HUES64 (cell line): ENCODE measurements around the gene CMTM7. TPM values are rescaled to one million over a fixed set of nuclear protein-coding genes. Genes with fewer than 3 reads are reported as not detected.

ENCODE experiments used
- H3K27ac ChIP-seq: 2 replicates; pipeline ENCODE4 v1.7.0; 2013; ENCODE audit warnings: low read depth, low read length, inconsistent platforms
- H3K27me3 ChIP-seq: 2 replicates; pipeline ENCODE4 v1.6.1; 2013; ENCODE audit warnings: mild to moderate bottlenecking, low read length; ENCODE audit not compliant: insufficient read depth
- H3K36me3 ChIP-seq: 2 replicates; pipeline ENCODE4 v1.6.1; 2013; ENCODE audit warnings: mild to moderate bottlenecking, low read length; ENCODE audit not compliant: insufficient read depth
- H3K4me1 ChIP-seq: 2 replicates; pipeline ENCODE4 v1.6.1; 2013; ENCODE audit warnings: mild to moderate bottlenecking, low read length, moderate library complexity; ENCODE audit not compliant: insufficient read depth
- H3K4me3 ChIP-seq: 2 replicates; pipeline ENCODE4 v1.5.1; 2013; ENCODE audit warnings: mild to moderate bottlenecking, low read length, moderate library complexity
- H3K9ac ChIP-seq: 2 replicates; pipeline ENCODE4 v1.6.1; 2013; ENCODE audit warnings: mild to moderate bottlenecking, low read depth, low read length
- H3K9me3 ChIP-seq: 2 replicates; pipeline ENCODE4 v1.6.1; 2013; ENCODE audit warnings: low read depth, low read length; ENCODE audit not compliant: insufficient read depth
- WGBS: fragments of 150-250, 120-280 bp; methylation state at CpG from one replicate; pipeline ENCODE4 v1.1.7; 2013; ENCODE audit warnings: missing lambda C conversion rate; 5-methylcytosine and 5-hydroxymethylcytosine counted together
- polyA plus RNA-seq, 2 experiments: library from polyadenylated mRNA; stranded (reverse); fragments of 50-300 nt; gene quantifications; one replicate each; pipeline ENCODE4 v1.2.3, GENCODE V29; 2013

The CMTM7 gene, protein sequence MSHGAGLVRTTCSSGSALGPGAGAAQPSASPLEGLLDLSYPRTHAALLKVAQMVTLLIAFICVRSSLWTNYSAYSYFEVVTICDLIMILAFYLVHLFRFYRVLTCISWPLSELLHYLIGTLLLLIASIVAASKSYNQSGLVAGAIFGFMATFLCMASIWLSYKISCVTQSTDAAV
- 28.0 TPM for polyA plus RNA-seq (2013, experiment 1 of 2)
- polyA plus RNA-seq (2013, experiment 2 of 2): 38.2 TPM

DNA sequence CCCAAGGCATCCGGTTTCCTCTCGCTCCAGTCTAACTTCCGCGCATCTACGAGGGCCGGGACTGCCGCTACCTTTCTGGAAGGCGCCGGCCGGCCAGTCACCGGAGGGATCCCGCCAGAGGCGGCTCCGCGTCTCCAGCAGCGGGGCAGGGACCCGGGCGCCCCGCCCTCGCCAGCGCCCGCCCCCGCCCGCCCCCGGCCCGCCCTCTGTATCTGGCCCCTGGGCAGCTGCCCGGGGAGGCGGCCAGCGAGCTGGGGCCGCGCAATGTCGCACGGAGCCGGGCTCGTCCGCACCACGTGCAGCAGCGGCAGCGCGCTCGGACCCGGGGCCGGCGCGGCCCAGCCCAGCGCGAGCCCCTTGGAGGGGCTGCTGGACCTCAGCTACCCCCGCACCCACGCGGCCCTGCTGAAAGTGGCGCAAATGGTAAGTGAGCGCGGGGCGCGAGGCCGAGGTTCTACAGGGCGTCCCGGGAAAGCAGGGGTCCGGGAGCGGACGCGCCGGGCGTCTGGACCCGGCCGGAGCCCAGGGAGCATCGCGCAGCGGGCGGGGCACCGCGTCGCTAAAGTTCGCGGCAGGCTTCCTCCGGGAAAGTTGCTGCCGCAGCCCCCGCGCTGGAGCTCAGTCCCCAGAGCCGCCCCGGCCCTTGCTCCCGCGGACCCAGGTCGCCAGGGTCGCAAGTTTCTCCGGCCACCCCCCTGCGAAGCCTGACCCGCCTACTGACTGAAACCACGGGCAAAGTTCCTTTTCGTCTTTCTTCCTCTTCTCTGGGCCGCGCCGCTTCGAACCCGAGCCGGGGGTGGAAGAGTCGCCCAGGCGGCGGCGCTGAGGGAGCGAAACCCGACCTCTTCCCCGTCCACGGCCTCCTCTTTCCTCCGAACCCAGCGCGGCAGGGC is at the start of gene CMTM7:
CMTM7 (plus strand) TSS at position 211 of the 893 bp plus-strand sequence; CDS start at position 265, 54 bp downstream.
- H3K4me3 ChIP-seq: peak within 1 kb of the TSS; percentile 90
- WGBS: under 1% methylated on average over 107 of the region's 107 CpGs

DNA sequence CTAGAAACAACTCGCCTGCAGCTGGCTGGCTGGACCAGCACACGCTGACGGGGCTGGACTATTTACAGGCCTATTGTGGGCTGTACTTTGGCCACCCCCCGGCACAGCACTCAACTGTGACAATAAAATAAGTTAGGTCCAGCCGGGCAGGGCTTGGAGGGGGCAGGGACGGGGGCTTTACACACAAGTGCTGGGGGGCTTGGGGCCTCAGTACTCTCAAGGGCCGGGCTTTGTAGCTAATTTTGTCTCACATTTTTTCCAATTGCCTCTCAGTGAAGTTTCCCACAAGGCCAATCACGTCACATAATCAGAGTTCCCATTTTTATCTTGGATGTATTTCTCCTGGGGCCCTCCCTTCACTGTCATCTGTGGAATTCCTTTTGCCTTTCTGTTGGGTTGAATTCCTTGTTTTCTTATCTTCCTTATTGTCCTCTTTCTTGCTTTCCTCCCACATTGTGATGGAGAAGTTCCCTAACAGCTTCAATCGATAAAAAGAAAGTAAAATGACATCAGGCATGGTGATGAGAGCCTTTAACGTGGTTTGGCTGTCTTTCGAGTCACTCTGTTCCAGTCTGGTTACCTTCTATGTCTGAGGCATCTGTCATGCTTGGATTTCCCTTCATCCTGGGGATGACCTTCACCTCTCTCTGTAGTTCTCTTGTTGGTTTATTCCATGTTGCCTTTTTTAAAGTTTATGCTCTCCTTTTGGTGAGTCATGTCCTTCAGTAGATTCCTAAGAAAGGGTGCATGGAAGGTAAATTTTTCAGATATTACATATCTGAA is 44.1 kb upstream of the CMTM7 start:
- Histone ChIP-seq H3K9ac (no peak overlapping the region), H3K4me1 (peaks cover 21% of the 10 kb centered on the region), H3K27ac (peak overlapping the region; percentile 47; the same call in 1 of the 2 replicates), H3K4me3 (no peak overlapping the region), H3K36me3 (no peaks in the 10 kb centered on the region), H3K27me3 (no peaks in the 10 kb centered on the region), H3K9me3 (no peaks in the 10 kb centered on the region)
- 70% methylated on average over 11 of the region's 11 CpGs for WGBS

More for the DNA sequence above, at the start of gene CMTM7:
- Histone ChIP-seq H3K27ac (no peak within 1 kb of the TSS; the same call in 1 of the 2 replicates), H3K36me3 (no peaks in the 10 kb centered on the region), H3K9ac (peak within 1 kb of the TSS; percentile 90), H3K27me3 (peaks cover 21% of the 10 kb centered on the region), H3K4me1 (0 out of 2 replicates have a peak, but pooled peaks cover 4% of the 10 kb centered on the region), H3K9me3 (no peaks in the 10 kb centered on the region)

DNA sequence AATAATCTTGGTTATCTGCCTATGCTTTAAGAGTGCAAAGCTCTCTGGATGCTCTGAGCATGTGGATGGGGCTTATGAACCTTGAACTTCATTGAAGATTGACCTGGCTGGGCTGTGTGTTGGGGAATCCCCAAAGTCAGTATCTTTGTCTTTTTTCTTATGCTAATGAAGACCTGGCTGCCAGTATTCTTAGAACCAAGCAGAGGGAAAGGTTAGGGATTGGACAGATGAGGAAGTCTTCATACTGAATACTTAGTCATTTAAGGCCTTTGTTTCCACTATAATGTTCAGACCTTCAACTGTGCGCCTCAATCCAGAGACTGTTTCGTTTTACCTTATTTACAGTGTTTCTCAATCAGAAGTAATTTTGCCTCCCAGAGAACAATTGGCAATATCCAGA is 42.5 kb upstream of the CMTM7 start:
- Histone ChIP-seq H3K27ac (0 out of 2 replicates have a peak overlapping the region, but pooled peaks have one; percentile 45), H3K4me1 (peaks cover 21% of the 10 kb centered on the region), H3K36me3 (no peaks in the 10 kb centered on the region), H3K4me3 (no peak overlapping the region), H3K9me3 (no peaks in the 10 kb centered on the region), H3K27me3 (no peaks in the 10 kb centered on the region), H3K9ac (no peak overlapping the region)
- WGBS: 54% methylated on average over 2 of the region's 2 CpGs

DNA sequence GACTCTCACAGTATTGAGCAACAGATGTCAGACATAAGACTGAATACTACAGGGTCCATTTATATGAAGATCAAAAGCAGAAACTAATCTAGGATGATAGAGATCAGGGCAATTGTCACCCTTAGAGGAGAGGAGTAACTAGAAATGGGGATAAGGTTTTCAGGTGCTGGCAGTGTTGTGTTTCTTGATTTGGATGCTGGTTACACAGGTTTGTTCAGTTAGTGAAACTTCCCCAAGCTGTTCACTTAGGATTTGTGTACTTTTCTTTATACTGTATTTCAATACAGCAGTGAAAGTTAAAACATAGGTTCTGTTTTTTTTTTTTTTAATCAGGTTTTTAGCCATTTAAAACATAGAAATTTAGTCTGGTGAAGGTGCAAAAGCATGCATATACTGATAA is 39.1 kb upstream of the CMTM7 start:
- no peak overlapping the region for H3K4me3 ChIP-seq
- no peak overlapping the region for H3K27ac ChIP-seq
- H3K9ac ChIP-seq: no peak overlapping the region
- H3K27me3 ChIP-seq: no peaks in the 10 kb centered on the region
- no peaks in the 10 kb centered on the region for H3K36me3 ChIP-seq
- H3K9me3 ChIP-seq: no peaks in the 10 kb centered on the region
- peaks cover 22% of the 10 kb centered on the region for H3K4me1 ChIP-seq

DNA sequence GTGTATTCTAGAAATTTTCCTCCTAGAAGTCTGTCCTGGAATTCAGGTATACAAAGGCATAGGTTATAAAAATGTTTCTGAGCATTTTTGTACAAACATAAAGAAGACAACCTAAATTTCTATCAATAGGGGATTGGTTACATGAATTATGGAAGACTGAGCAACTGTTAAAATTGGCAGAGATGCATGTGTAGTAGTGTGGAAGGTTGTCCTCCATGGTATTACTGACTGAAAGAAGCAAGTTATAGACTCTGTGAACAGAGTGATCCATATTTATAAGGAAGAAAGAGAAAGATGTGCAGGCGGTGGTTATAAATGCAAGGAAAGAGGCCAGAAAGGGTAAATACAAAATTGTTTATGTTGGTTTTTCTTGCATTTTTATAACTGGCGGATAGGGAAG is 38.3 kb upstream of the CMTM7 start:
- 98% methylated on average over 2 of the region's 2 CpGs for WGBS
- Histone ChIP-seq H3K4me1 (peaks cover 14% of the 10 kb centered on the region), H3K27ac (no peak overlapping the region), H3K9ac (no peak overlapping the region), H3K36me3 (no peaks in the 10 kb centered on the region), H3K9me3 (no peaks in the 10 kb centered on the region), H3K27me3 (no peaks in the 10 kb centered on the region), H3K4me3 (no peak overlapping the region)

DNA sequence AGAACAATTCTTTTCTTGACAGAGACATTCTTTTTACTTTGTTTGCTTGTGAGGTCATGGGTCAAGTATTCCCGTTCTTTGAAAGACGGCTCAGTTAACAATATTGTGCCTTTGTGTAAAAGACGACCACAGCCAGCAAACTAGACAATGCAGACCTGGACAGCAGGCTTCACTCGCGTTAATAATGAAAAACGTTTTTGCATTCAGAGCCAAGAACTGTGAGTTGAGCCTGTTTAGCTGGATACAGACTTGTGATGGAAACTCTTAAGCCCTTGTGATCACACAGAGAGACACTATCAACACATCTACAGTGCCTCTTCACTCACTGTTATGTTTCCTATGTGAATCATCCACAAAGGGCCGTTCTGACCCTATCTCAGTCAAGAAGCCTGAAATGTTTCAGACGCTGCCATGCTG is 37.3 kb upstream of the CMTM7 start:
- Histone ChIP-seq H3K27ac (0 out of 2 replicates have a peak overlapping the region, but pooled peaks have one; percentile 8), H3K4me3 (no peak overlapping the region), H3K9ac (no peak overlapping the region), H3K4me1 (peaks cover 12% of the 10 kb centered on the region), H3K9me3 (no peaks in the 10 kb centered on the region), H3K36me3 (no peaks in the 10 kb centered on the region), H3K27me3 (no peaks in the 10 kb centered on the region)
- 76% methylated on average over 8 of the region's 8 CpGs for WGBS

DNA sequence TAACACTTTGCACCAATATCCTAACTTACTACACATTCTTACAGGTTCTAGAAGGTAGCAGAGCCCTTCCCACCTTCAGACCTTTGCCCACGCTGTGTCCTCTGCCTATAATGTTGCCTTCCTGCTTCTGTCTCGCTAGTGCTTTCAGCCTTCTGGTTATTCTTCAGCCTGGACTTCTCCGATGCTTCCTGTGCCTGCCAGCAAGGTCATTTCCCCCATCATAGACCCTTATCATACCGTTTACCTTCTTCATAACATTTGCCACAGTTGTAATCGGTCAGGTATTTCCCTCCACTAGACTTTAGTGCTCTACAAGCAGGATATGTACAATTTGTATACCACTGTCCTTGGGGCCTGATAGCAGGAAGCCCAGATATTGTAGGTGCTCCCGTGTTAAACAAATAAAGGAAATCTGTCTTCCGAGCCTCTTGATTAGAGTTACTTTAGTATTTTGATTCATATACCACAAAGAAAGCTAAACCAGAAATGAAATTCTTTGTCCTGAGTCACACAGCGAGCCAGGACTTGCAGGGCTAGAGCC is 35.8 kb upstream of the CMTM7 start:
- Histone ChIP-seq H3K36me3 (no peaks in the 10 kb centered on the region), H3K4me1 (peaks cover 20% of the 10 kb centered on the region), H3K9ac (no peak overlapping the region), H3K27me3 (no peaks in the 10 kb centered on the region), H3K4me3 (no peak overlapping the region), H3K27ac (no peak overlapping the region), H3K9me3 (no peaks in the 10 kb centered on the region)
- WGBS: 93% methylated on average over 7 of the region's 8 CpGs

DNA sequence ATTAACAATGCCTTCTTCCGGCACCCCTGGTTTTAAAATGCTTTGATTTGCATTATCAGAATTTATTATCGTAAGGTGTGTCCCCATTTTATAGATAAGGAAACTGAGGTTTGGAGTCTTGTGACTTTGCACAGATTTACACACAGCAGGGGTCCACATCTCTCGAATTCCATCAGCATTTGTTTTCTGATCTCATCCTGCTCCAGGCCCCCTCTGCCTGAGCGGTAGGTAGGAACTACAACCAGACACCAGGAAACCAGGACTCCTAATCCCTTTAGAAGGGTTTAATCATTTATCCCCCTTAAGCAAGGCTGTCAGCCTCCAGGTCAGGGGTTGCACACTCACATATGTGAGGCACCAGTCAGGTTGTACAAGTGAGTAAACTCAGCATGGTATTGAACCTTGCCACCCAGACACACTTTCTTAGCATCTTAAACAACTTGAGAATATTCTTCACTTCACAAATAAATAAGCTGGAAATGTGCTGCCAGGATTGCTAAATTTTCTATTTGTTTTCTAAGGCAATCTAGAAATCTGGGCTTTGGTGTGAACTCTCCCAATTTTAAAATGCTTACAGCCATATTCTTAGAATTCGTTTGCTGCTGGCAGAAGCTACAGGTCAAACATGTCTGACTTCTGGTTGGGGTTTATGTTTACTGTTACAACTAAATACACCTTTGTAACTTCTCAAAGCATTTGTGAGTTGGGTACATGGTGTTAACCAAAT is 31.7 kb upstream of the CMTM7 start:
- H3K27me3 ChIP-seq: no peaks in the 10 kb centered on the region
- no peaks in the 10 kb centered on the region for H3K36me3 ChIP-seq
- peak overlapping the region; percentile 31; the same call in 1 of the 2 replicates for H3K27ac ChIP-seq
- peak overlapping the region; percentile 9; the same call in 1 of the 2 replicates for H3K9ac ChIP-seq
- H3K9me3 ChIP-seq: no peaks in the 10 kb centered on the region
- H3K4me1 ChIP-seq: peaks cover 17% of the 10 kb centered on the region
- H3K4me3 ChIP-seq: no peak overlapping the region
- WGBS: 85% methylated on average over 4 of the region's 5 CpGs

DNA sequence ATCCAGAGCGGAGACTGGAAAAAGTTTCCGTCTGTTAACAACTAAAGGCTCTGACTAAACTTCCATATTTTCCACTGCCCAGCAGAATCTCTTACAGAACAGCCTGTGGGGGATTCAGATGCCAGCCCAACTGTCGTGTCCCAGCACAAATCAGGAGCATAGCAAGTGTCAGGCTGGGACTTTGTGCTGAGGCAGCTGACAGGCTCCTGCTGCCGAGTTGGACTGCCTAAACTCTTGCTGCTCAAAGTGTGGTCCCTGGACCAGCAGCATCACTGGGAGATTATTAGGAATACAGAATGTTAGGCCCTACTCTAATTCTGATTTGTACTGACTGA is 31.2 kb upstream of the CMTM7 start:
- H3K9ac ChIP-seq: no peak overlapping the region
- H3K36me3 ChIP-seq: no peaks in the 10 kb centered on the region
- peaks cover 17% of the 10 kb centered on the region for H3K4me1 ChIP-seq
- H3K4me3 ChIP-seq: no peak overlapping the region
- H3K27me3 ChIP-seq: no peaks in the 10 kb centered on the region
- peak overlapping the region; percentile 31; the same call in 1 of the 2 replicates for H3K27ac ChIP-seq
- 87% methylated on average over 4 of the region's 4 CpGs for WGBS
- no peaks in the 10 kb centered on the region for H3K9me3 ChIP-seq

DNA sequence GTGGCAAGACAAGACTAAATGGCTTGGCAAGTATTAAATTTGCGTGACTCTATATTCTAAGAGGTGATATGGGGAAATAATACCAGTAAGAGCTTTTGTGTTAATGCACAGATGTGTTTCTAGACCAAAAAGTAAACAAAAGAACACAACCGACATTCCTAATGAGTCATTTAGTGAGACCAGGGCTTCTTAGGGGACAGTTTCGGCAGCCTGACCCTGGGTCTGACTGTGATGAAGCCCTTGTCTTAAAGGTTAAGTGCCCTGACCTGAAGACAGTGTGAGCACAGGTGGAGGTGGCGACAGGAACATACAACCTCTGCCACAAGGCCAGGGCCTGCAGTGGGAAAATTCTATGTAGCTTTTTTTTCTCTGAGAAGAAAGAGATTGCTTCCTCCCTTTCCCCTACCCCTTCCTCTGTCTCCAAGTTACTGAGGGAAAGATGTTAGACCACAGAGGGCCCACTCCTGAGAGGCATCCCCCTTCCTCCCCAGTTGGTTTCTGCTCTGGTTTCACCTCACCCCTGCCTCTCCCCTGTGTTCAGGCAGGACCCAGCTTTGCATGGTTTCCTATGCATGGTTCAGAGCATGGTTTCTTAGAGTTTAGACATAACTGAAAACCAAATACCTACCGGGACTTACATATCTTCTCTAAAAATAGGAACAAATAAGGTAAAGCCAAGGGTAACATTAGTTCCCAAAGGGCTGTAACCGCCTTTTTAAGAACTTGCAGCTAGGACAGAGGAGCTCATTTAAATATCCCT is 24.8 kb upstream of the CMTM7 start:
- no peaks in the 10 kb centered on the region for H3K4me1 ChIP-seq
- H3K27me3 ChIP-seq: no peaks in the 10 kb centered on the region
- no peak overlapping the region for H3K4me3 ChIP-seq
- H3K9me3 ChIP-seq: no peaks in the 10 kb centered on the region
- no peak overlapping the region for H3K9ac ChIP-seq
- no peaks in the 10 kb centered on the region for H3K36me3 ChIP-seq
- no peak overlapping the region for H3K27ac ChIP-seq
- WGBS: 74% methylated on average over 6 of the region's 6 CpGs
